ENCODE results near the gene SLAMF1.
"Not testable (repeated sequence)": the region's sequence is repeated elsewhere in the genome, so short reads cannot be mapped to it uniquely, and the experiment has no call there.

SLAMF1 gene

DNA sequence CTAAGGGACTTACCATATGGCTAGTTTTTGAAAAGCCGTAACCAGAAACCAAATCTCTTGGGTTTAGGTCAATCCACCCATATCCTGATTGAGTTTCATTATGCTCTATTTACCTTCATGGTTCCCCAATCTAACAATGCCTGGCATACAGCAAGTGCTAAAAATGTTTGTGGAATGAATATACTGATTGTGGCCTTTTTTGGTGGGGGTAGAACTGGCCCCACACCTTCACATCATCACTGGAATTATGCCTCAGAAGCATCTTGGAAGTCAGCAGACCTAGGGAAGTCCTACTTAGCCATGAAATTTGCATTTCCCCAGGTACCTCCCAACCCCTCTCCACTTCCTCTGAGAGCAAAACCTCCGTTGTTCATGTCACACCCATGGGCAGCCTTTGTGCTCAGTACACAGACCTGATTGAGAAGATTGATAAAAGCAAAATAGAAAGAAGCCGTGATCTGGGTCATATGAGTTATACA is 17.8 kb upstream of the SLAMF1 start:
- DNase-seq: no peak

DNA sequence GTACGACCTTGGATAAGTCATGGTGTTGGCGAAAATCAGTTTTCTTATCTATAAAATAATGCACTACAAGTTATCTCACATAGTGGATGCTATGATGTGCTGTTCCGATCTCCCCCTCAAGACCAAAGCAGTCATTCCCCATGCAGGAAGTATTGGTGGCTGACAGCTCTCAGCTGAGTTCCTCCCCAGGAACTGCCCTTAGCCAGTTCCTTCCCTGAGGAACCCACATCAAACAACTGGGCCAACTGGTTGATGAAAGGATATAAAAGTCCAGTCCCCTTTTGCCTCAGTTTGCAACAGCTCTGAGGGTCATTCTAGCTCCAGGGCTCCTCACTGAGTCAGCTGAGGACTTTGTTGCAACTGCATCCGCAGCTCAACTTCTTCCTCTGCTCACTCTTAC is 16.1 kb upstream of the SLAMF1 start:
- no peak for DNase-seq

DNA sequence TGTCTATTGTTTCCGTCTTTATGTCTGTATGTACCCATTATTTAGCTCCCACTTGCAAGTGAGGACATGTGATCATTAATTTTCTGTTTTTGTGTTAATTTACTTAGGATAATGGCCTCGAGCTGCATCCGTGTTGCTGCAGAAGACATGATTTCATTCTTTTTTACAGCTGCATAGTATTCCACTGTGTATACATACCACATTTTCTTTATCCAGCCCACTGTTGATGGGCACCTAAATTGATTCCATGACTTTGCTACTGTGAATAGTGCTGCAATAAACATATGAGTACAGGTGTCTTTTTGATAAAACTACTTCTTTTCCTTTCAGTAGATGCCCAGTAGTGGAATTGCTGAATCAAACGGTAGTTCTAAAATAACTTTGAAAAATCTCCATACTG is 12.7 kb upstream of the SLAMF1 start:
- DNase-seq: no peak

GRCh38 chr1:160658814-160659193 is 12.0 kb upstream of the SLAMF1 start:
- no peak for DNase-seq

- no peak for DNase-seq
These were observed 11.4 kb upstream of the SLAMF1 start for GRCh38 chr1:160658162-160658813.

DNA sequence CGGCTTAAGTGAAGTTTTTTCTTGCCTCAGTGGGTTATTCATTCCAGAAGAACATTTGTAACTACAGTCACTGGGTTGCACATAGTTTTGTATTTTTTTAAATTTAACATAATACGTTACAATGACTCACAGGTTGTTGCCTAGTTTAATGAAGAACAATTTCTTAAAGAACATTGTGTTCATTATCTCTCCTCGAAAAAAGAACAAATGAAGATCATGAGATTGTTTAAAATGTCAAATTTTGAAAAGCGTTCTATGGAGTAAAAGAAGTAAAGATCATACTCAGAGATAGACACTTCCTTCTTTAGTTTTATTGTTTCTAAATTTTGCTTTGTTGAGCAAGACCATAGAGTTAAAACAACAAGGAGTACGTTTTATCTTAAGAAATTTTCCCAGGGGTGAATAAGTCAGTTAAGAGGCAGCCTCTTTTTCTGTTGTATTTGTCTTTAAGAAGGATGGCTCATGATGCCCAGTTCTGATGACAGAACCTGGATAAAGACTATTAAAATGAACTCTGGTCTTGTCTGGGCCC is 10.5 kb upstream of the SLAMF1 start:
- DNase-seq: no peak

GRCh38 chr1:160656737-160657136 is 9.9 kb upstream of the SLAMF1 start:
- no peak for DNase-seq

DNA sequence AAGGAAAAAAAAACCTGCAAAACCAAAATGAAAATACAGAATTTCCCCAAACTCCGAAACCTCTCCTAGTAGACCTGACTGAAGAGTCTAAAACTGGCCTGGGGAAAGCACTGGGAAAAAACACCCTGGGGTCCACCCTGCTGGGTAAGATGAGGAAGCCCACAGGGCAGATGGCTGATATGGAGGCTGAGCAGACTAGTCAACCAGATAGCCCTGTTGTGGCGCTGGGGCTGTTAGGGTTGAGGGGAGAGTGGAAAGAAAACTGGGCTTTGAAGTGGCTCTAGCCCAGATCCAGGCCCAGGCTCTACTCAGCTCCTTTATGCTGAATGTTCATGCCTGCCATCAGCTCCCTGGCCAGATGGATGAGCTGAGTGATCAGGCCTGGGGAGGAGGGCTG is 6.8 kb upstream of the SLAMF1 start:
- DNase-seq: no peak

DNA sequence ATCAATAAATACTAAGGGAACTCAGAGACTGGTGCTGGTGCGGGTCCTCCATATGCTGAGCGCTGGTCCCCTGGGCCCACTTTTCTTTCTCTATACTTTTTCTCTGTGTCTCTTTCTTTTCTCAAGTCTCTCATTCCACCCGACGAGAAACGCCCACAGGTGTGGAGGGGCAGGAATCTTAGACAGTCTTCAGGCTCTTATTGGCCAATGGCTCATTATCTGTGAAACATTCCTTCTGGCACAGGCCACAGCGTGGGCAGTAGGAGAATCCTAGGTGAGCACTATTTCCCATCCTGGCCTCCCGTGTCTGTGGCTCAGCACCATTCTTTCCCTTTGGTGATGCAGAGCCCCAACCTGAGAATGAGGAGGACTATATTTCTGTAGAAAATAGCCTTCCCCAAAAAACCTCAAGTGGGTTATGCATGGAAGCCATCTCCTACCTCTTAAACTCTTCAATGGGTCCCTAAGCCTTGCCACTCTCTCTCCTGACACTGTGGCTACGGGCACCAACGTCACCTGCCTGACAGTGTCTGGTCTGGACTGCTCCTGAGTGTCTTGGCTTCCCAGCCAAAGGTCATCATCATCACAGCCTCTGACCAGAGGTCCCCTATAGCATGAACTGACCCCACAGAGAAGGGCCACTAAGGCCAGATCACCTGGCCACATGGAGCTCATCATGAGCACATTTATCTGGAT is 6.2 kb upstream of the SLAMF1 start:
- DNase-seq: no peak

DNA sequence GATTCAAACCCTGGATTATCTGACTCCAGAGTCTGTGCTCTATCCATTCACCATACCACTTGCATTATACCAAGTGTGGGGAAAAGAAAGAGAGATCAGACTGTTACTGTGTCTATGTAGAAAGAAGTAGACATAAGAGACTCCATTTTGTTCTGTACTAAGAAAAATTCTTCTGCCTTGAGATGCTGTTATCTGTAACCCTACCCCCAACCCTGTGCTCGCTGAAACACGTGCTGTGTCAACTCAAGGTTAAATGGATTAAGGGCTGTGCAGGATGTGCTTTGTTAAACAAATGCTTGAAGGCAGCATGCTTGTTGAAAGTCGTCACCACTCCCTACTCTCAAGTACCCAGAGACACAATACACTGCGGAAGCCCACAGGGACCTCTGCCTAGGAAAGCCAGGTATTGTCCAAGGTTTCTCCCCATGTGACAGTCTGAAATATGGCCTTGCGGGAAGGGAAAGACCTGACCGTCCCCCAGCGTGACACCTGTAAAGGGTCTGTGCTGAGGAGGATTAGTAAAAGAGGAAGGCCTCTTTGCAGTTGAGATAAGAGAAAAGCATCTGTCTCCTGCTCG is 5.3 kb upstream of the SLAMF1 start:
- DNase-seq: not testable (repeated sequence)

DNA sequence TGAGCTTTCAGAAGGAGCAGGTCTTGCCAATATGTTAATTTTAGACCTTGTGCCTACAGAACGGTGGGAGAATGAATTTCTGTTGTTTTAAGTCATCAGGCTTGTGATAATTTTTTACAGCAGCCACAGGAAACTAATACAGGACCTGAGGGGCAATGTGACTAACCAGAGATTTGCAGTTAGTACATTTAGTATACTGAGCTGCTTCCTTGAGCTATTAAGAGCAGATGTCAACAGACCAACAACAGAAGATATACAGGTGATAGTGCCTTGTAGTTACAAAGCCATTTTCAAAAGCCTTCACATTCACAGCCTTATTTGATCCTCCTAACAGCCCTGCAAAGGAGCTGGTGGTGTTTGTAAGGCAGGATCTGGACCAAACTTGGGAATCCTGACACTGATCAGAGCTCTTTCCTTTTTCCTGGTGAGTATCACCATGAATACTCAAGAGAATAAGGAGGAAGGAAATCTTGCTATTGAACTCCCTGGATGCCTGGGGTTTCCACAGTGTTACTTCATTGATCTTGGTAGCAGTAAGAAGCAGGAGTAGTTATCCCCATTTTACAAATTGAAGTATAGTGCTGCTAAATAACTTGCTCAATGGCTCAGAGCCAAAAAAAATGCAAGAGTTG is 4.7 kb upstream of the SLAMF1 start:
- no peak for DNase-seq

DNA sequence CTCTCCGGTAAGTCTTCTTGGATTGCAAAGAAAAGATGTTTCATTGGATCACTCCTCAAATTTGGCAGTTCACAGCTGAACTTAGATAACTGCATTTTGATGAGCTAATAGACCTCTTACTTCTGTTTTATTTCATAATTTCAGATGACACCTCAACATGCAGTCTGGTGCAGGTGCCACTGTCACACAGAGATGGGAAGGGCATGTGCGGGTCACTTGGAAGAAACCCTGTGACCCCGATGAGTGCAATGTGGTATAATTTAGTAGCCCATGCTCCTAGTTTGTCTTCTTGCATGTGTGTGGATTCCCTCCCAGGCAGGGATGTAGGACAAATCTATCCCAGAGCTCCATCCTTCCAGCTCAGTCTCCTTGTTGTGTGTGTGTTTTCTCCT is 481 bp upstream of the SLAMF1 start:
- no peak for DNase-seq

- DNase-seq: no peak
These were observed 664 bp downstream of the SLAMF1 start for GRCh38 chr1:160646180-160646579.

DNA sequence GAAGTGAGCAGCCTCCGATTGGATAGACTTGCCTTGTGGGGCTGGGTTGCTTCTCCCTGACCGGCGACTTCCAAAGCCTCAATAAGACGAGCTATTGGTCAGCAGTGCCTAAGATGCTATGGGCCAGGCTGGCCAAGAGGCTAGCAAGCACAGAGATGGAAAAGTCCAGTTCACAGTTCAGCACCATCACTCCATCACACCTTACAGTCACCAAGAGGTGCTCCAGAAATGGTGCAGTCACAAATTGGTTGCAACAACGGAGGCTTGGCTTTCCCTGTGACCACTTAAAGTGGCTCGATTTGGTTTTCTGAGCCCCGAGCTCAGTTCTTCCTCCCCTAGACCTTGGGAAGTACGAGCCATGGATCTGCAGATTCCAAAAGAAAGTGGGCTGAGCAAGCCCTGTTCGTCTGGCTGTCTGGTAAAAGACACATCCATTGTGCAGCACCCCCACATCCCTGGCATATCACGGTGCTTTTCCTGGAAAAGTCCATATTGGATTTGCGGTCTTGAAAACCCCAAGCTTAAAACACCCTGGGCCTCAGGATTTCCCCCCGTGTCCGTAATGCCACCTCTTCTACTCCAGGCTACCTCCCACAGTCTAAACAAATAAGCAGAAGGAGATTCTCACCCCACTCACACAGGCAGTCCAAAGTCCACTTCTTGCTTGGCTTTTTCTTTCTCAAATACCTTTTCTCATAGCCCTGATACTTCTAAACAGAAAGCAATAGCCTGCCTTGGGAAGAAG is 1.3 kb downstream of the SLAMF1 start:
- no peak for DNase-seq

- no peak for DNase-seq
These were observed 2.4 kb downstream of the SLAMF1 start for GRCh38 chr1:160644399-160644798.

DNA sequence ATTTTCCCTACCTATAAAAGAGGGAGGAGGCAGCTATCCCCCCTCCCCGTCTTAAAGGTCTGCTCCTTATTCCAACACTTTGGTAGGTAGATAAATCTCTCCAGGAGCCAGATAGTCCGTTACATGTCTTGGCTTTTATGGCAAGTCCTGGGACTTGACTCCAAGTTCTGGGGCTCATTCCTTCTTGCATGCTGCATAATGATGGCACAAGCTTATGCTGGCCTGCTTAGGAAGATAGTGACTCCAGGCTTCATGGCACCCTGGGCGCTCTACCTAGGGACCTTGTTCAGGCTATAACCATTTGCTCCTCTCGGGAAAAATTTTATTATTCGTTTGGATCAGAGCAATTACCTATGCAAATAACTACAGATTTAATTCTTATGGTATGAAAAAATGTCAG is 3.7 kb downstream of the SLAMF1 start:
- no peak for DNase-seq

DNA sequence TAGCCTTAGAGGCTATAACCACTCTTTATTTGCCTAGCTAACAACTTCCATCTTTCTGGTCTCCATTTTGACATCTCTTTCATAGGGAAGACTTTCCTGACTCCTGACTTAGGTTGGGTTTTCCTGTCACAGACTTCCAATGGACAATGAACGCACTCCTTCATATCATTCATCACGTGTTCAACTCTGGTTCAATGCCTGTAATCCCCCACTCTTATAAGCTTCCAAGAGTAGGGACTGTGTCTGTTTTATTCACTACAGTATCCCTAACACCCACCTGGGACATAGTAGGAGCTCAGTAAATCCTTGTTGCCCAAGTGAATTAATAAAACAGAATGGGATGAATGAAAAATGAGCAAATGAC is 4.6 kb downstream of the SLAMF1 start:
- no peak for DNase-seq

GRCh38 chr1:160641323-160642280 is 5.2 kb downstream of the SLAMF1 start:
- no peak for DNase-seq

DNA sequence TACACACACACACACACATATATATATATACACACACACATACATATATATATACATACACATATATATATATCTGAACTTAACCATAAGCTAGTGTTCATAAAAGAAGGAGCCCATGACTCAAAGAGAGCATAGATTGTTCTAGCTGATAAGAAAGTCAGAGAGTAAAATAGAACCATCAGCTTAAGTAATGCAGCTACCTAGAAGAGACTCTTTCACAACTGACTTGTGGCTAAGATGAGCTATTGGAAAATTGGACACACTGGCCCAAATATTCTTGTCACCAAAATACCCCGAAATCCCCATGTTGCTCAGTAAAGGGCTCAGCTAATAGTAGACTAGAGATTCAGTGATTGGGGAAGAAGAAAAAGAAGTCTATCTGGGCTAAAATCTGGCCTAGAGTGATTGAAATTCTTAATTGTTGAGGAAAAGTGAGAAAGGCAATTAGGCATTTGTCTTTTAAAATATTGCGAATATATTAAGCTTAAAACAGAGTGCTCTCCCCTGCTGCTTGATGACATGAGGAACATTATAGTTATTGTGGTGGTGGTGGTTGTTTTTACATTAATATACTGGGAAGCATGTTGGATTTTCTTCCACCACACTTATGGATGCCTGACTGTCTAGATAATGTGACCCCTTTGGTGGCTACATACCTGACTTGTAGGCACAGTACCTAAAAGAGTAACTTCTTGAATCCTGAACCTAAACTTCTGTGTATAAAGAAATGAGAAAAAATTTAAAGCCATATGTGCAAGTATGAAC is 6.3 kb downstream of the SLAMF1 start:
- DNase-seq: no peak

DNA sequence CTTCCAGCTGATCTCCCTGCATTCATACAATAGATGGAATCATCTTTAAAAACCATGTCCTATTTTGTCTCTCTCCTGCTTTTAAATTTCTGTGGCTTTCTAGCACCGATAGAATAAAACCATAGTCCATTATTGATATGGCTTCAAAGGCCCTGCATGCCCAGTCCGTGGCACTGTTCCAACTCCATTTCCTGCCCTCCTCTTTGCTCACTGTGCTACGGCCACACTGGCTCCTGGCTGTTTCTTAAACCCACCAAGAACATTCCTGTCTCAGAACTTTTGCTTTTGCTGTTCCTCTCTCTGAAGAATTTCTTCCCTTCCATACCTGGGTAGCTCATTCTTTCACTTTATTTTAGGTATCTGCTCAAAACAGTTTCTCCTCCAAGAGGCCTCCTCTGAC is 7.2 kb downstream of the SLAMF1 start:
- DNase-seq: no peak

DNA sequence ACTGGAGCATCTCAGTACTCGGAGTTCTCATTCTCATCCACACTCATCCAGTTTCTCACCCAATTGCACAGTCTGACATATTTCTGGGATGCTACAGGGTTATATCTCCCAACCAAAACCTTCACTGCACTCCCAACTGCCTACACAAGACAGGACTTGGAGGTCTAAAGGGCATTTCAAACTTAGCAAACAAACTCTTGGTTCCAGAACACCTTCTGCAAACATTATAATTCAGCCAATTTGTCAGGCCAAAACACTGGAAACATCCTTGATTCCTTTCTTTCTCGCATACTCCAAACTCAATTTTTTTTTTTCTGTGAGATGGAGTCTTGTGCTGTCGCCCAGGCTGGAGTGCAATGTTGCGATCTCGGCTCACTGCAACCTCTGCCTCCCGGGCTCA is 7.9 kb downstream of the SLAMF1 start:
- DNase-seq: no peak

Data from DMS79 treated with DMSO at 0.1 percent for 48 hours (cell line).